NCI-H146 (cell line): ENCODE measurements around the gene MAGEB18.

Experiments
- DNase-seq: peaks from one replicate; lab custom pipeline; 2025; lab: John Stamatoyannopoulos, UW

The MAGEB18 gene

DNA sequence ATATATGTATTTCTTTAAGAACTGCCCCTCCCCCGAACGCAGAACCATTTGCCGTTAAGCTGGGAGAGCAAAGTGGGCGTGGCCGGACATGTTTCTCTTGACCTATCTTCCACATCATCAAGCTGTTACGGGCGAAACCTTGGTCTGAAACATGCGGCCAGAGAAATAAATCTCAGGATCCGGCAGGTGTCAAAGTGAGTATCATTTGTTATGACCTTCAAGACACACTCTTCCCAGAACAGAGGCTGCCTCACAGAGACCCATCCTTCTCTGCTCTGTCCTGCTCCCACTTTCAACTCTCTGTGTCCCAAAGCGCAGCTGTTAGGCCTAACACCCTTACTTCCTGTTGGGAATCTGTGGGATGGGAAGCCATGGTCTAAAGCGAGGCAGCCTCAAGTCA is at the start of gene MAGEB18:
Gene MAGEB18, plus strand, starts transcription at position 70 of the 400 bp plus-strand sequence. CDS start 643 bp downstream, outside the sequence.
- DNase-seq: no peak

DNA sequence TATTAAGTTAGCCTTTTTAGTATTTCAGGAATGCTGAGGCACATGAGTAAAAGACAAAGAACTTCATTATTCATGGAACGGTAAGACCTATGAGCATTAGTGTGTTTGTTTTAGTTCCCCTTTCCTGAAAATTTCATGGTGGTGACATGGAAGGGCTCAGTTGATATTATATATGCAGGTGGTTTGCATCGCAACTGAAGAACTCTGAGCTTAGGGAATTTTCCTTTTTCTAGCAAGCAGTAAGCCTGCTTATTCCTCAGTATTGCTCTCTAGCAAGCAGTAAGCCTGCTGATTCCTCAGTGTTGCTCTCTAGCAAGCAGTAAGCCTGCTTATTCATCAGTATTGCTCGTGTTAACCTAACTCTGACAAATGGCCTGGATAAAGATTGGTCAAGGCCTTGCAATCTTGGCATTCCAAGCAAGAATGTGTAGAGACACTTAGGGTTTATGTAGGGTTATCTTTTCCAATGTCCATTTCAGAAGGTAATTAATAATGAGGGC is 37.7 kb upstream of the MAGEB18 start:
- DNase-seq: no peak

DNA sequence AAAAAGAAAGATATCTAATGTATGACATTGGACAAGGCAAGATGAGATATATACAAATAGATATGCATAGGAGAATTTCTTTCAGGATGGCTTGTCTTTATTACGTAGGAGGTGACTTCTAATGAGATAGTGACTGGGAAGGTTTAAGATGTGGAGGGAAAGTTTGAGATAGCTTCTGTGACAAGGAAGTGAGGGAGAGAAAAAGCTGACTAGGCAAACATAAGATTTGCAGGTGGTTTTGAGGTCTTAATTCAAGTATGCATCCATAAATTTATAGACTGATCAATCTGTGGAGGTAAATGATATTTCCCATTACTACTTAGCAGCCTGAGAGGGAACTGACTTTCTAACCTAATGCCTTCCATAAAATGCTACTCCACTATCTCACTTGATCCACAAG is 29.0 kb upstream of the MAGEB18 start:
- no peak for DNase-seq

DNA sequence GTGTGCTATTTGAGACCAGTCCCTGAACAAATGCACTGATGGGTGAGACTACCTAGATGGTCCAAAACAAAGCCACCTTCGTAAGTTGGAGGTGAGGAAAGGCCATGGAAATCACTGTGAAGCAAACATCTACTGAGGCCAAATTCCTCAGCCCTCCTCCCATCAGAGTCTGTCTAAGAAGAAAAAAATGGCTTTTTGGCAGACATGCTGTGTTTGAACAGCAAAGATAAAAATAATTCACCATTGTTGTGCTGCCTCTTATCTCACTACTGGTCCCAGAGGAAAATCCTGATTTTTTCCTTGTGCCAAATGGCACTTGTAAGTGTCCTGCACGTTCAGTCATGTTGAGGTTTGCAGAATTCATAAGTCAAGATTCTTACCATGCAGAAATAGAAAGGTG is 7.9 kb downstream of the MAGEB18 start:
- no peak for DNase-seq

DNA sequence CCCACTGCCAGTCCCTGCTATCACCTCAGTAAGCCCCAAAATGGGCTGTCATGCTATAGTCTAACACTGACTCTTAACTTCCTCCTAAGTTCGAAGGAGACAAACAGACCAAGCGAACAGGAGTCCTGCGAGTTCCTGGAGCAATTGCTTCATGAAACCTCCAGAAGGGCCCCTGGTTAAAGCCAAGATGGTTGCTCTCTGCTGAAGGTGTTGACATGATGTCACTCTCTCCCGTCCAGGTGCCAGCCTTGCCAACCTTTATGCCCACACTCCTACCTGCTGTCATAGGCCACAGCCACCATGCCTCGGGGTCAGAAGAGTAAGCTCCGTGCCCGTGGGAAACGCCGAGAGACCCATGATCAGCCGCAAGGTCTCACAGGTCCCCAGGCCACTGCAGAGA is 22.2 kb downstream of the MAGEB18 start, which contains the start of gene MAGEB6B:
Gene MAGEB6B, plus strand, starts transcription at position 301 of the 400 bp plus-strand sequence. Its CDS starts 0 bp downstream, at position 301.
- DNase-seq: no peak
